HG02981 (cell line): Measurements from ENCODE around the gene KRT5.

ENCODE experiments used
- ATAC-seq: cut with Tn5 transposase; IDR thresholded peaks from one replicate; pipeline ENCODE4 v1.9.1; 2021; ENCODE audit warnings: mild to moderate bottlenecking, moderate library complexity; ENCODE audit not compliant: unreplicated experiment

KRT5 gene

DNA sequence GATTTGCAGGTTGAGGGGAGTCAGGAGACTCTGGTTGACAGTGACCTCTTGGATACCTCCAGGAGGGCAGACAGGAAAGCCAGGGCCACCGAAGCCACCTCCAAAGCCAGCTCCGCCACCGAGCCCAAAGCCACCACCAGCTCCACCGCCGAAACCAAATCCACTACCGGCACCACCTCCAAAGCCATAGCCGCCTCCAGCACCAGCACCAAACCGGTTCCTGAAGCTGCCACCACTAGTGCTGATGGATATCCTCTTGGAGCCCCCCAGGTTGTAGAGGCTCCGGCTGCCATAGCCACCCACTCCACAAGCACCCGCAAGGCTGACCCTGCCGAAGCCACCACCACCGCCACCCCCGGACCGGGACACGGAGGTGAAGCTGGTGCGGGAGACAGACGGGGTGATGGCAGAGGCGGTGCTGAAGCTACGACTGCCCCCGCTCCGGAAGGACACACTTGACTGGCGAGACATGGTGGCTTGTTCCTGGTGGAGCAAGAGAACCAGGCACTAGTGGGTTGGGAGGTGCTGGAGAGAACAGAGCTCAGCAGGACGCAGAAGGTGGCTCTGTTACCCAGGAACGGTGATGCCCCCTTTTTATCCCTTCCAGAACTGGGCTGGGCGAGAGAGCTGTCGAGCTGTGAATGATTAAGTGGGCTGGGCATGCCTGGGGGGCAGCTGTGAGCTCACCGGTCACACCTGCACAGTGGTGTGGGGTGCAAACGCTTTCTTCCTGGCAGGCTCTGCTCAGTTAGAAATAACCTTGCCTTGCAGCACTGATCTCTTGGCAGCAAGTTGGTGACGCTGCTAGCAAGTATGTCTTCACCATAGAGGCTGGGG lies at the start of gene KRT5:
Gene KRT5, minus strand, starts transcription at position 569 of the 837 bp plus-strand sequence. Its CDS starts 98 bp downstream, at position 471.
- no peak for ATAC-seq

DNA sequence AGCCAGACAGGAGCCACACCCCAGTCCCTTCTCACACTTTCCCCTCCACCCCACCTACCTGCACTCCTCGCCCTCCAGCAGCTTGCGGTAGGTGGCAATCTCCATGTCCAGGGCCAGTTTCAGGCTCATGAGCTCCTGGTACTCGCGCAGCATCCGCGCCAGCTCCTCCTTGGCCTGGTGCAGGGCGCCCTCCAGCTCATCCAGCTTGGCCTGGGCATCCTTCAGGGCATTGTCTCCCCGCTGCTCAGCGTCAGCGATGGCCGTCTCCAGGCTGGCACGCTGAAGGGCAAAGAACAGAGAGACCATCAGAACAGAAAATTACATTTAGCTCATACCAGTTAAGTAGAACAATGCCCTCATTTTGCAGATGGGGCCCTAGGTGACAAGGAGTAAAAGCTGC lies 47.9 kb upstream of the KRT5 start:
- no peak for ATAC-seq

DNA sequence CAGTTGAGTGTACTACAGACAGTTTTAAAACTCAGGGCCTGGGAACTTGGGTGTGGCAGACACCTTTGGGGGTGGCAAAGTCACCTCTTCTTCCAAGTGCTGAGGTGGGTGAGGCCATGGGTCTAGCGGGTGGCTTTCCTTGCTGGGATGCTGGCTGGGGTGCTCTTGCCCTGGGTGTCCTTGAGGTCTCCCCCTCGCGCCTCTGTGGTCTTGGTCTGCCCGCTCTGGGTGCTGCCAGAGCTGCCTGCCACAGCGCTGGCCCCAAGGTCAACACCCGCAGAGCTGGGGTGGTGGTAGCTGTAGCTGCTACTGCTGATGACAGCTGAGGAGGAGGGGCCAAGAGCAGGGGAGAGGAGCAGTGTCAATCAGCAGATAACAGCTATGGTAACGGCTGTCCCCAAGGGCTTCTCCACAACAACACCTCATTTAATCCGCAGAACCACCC lies 46.7 kb upstream of the KRT5 start:
- no peak for ATAC-seq

DNA sequence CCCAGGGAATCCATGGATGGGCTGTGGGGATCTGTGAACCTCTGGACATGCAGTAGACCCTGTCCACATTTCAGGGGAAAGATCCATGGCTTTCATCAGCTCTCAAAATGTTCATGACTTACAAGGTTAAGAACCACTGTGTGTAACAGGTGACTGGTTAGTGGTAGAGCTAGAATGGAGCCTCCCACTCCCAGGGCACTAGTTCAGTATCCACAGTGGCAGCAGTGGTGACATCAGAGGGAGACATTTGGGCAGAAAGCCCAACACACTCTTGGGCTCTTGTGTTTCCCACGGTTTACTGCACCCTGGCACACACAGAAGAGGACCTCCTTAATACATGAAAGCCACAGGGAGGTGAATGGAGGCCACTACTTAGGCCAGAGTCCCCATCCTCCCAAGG lies 44.4 kb upstream of the KRT5 start:
- no peak for ATAC-seq

DNA sequence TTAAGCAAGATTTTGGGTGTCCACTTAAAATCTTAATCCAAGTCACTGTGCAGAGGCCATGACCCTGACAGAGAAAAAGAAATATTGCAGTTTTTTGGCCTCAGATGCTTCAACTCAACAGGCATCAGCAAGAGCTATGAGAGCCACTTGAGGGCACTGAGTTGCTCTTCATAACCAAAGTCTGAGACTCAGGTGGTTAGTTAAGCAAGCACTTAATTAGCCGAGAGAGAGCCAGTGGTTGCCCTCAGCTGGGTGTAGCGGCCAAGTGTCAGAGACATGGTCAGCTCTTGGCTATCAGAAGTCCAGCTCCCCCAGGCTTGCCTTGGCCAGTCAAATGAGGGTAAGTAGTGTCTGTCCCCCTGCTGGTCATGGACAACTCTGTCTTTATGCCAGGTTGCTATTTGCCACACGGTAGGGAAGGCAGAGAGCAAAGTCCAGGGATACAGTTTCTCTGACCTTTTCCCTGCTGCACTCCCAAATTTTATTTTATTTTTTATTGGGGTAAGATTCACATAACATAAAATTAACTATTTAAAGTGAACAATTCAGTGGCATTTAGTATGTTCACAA lies 41.8 kb upstream of the KRT5 start:
- ATAC-seq = no peak

DNA sequence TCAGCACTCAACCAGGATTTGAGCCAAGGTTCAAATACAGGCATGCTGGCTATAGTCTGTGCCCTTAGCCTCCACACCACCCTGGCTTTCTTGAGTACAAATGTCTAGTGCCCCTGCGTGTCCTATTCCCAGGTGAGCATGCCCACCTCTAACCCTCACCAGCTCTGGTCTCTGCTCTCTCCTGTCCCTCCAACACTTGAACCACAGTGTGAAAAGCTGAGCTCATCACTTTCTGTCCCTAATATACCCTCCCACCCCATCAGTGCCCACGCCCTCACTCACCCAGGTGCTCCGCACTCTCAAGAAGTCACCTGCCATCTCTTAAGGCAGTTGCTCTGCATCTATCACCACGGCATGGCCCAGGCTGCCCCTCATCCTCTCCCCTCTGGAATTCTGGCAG lies 39.8 kb upstream of the KRT5 start:
- ATAC-seq = no peak

DNA sequence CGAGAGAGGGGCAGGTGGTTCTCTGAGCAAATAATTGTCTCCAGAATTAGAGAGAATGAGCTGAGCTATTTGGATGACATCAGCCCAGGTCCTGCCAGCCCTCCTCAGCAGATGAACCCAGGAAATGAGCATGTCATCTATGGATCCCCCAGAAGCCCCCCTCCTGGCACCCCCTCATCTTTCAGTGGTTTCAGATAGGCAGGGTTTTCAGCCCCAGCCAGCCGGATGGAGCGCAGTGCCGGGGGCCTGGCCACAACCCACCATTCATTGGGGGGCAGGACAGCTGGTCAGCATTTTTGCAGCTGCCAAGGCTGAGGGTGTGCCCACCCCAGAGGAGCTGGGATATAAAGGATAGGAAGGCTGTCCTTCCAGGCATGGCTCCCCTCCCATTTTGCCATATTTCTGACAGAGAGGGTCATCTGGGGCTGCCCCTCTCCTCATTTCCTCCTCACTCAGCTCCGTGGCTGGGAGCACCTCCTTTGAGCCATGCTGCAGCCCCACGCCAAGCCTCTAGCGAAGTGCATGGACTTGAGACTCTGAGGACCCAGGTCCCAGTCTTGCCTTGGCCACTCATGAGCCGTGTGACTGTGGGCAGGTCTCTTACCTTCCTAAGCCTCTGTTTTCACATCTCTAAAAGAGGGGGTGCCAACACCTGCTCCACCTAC lies 38.7 kb upstream of the KRT5 start:
- ATAC-seq = no peak

DNA sequence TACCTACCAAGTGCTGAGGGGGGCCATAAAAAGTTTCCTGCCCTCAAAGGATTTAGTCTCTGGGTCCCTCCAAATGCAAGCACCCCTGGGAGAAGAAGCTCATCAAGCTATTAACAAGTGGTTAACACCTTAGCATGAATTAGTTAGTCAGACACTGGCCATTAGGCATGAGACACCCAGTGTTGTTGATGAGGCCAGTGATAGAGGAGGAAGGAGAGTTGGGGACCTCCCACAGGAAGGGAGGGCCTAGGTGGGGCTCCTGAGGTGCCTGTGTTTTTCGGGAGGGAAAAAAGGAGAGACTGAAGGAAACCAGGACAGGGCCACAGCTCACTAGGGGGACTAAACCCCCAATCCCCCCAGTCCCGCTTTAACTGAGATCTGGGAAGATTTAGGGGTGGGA lies 37.3 kb upstream of the KRT5 start:
- ATAC-seq = no peak

DNA sequence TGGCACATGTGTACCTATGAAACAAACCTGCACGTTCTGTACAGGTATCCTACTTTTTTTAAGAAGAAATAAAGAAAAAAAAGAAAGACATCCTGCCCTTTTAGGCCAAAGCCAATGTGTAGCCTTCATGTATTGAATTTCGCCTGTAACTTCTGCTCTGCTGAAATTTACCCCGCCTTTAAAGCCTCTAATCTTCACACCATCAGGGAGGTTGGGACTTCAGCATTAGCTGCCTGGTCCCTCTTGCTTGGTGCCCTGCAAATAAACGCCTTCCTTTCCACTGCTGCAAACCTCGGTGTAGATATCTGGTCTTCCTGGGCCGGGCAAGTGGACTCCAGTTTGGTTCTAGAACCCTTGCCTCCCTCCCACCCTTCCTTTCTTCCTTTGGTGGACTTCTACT lies 35.4 kb upstream of the KRT5 start:
- no peak for ATAC-seq

DNA sequence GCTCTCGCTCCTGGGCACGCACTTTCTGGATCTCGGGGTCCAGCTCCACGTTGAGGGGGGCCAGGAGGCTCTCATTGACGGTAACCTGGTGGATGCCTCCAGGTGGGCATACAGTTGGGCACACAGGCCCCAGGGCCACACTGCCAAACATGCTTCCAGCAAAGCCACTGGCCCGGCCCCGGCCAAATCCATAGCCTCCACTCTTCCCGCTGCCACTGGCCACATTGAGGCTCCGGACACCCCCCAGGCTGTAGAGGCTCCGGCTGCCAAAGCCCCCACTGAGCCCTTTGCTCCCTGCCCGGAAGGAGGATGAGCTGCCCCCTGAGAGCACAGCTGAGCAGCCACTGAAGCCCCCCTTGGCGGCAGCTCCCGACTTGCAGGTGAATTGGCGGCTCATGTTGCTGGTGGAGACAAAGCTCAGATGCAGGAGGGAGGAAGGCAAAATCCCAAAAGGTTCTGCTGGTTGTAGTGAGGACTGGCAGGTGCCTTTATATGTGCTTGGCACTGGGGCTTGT lies 32.5 kb upstream of the KRT5 start, which contains the start of gene KRT71:
Gene KRT71, minus strand, starts transcription at position 465 of the 515 bp plus-strand sequence. Its CDS starts 68 bp downstream, at position 397.
- no peak for ATAC-seq

DNA sequence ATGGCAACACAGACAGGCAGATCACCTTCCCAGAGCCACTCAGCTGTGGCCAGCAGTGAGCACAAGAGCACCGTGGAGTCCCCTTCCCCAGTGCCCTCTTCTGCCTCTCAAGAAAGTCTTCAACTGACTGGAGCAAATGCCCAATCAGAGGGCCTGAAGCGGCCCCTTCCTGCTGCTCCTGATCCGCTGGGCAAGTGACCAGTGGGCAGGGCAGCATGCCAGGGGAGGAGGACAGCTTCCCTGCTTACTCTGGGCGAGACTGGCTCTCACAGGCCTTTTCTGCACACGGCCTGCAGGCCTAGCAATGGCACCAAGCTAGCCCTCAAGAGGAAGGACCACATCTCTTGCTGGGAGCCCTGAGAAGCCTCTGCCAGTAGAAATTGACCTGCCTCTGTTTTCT lies 31.9 kb upstream of the KRT5 start:
- no peak for ATAC-seq

DNA sequence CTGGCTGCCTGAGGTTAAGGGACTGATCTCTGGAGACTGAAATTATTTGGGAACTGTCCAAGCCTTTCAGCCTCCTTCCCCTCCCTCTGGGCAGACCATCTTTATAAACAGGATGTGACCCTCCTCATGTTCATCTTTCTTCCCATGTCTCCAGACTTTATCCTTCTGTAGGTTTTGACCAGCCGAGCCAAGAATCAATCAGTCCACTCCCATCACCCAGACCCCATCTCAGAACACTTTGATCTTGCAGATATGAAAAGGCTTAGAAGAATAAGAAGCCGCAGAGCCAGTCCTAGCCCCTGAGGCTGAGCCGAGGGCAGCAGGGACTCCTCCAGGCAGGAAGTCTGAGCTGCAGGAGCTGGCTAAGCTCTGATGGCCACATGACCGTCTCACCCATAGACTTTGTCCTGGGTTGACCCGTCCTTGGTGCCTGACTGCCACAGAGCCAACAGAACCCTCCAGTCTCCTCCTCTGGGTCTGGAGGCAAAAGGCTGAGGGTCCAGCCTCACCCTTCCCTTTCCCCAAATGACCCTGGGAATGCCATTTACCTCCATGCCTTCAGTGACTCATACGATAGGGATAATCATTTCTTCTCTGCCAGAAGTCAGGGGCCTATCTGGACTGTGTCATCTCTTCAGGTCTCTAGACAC lies 31.1 kb upstream of the KRT5 start:
- ATAC-seq = no peak

DNA sequence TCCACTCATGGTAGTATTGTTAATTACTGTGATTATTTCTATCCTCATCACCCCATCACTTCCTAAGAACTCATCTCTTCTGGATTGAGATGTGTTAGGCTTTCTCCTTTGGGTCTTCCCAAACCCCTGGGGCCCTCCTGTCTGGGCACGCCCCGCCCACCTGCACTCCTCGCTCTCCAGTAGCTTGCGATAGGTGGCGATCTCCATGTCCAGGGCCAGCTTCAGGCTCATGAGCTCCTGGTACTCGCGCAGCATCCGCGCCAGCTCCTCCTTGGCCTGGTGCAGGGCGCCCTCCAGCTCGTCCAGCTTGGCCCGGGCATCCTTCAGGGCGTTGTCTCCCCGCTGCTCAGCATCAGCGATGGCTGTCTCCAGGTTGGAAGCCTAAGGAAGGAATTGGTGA lies 25.9 kb upstream of the KRT5 start:
- ATAC-seq = no peak

DNA sequence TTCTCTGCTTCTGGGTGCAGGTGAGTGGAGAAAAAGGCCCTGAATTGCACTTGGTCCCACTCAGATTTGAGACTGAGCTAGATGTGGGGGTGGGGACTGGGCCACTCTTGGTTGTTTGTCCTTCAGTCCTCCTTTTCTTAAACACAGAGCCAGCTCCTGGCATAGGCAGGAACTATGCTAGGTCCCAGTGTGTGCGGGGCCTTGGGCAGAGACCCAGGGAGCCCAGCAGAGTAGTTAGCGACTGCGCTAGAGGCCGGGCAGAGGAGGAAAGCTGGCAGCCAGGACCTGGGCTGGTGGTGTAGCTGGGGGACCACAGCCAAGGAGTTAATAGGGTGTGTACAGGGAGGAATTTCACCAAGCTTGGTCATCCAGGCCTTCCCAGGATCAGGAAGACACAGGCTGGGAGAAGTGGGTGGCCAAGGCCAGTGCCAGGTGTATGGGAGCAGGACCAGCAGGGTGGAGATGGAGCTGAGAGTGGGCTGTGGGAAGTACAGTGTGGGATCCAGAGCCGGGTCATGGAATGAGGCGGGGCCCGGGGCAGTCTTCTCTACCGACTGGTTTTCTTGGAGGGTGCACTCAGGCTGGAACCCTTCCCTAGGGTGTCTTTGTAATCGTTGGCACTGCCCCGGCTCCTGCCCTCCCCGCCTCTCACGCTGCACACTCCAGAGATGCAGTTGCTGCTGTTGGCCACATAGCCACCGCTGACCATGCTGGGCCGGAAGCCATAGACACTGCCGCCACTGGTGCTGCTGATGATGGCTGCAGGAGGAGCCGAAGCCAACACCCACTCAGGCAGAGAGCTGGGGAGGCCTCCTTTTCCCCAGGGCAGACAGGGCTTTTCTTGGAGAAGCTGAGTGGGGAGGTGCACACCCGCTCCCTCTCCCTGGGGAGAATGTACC lies 24.0 kb upstream of the KRT5 start:
- ATAC-seq = no peak

DNA sequence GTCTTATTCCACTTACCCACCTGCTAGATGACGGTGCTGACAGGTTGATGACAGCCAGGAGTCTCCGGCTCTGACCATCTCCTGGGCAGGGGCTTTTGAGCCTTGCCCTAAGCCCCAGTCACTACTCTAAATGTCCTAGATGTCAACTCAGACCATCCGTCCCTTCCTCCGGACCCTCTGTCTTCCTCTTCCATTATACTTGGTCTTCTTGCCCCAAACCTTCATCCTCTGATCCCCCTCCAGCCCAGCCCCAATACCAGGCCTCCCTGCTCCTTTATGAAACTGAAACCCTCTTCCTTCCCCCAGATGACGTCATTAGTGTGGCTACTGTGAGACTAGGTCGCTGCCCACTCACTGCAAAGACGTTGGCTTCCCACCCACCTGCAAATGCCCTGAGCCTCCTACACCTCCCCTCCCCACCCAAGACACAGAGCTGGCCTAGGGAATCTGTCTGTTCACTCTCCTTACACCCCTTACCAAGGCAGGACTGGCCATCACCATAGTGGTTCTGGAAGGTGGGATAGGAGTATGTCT lies 22.7 kb upstream of the KRT5 start:
- no peak for ATAC-seq

DNA sequence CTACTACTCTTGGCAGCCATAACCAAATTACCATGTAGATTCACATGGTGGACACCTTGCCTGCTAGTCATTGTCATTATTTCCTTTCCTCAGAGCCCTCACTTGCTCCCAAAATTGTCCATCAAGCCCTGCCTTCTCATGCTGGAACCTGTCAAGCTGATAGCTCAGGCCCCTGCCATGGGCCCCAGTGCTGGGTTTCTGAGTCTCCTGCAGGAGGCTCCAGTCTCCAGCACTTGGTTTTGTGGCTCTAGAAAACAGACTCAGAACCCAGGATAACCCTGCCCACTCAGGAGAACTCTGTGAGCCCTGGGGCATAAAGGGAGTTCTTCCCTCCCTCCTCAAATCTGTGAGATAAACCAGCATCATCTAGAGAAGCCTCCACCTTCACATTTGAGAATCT lies 22.0 kb upstream of the KRT5 start:
- no peak for ATAC-seq

DNA sequence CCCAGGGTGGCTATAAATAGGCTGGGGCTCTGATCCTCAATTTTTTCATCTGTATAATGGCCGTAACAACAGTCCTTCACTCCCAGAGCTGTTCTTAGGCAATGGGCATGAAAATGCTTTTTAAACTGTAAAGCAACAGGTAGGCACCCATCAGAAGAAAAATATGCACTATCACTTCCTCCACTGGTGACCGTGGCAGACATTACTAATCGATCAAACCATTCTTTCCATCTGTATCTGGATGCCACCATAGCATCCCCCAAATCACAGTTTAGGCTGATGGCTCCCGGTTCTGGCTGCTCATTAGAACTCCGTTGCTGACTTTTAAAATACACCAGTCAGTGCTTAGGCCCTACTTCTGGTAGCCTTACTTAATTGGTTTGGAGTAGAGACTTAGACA lies 21.5 kb upstream of the KRT5 start:
- ATAC-seq = no peak

DNA sequence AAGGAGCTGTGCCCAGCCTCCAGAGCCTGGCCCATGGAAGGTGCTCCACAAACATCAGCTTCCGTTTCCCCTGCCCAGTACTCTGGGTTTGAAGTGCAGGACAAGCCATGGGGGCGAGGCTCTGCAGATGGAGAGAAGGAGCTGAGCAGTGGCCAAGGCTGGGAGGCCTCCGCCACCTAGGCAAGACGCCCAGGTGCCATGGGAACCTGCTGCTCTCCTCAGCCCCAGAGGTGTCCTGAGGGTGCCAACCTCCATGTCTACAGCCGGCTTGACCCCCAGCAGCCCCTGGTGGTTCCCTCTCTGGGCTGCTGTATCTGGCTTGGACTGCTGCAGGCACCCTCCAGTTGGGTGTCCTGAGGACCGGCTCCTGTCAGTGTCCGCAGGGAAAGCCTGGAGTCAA lies 20.3 kb upstream of the KRT5 start:
- no peak for ATAC-seq

DNA sequence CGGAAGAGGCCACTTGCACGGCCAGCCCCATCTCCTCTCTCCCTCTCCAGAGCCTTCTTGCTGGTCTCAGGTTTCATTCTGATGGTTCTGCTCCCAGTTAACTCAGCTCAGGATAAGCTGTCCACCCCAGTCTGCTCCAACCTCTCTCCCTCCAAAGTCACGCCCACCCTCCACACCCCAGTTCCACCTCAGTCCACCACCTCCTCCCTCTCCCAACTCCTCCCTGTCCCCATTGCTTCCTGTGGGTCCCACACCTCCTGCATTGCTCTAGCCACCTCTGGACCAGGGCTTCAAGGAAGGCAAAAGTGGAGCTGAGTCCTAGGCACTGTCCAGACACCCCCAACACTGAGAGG lies 19.6 kb upstream of the KRT5 start:
- ATAC-seq = no peak
